Uterus (tissue), 4 donors: ENCODE results near the gene LDLR. TPM values are rescaled to one million over a fixed set of nuclear protein-coding genes. Genes with fewer than 3 reads are reported as not detected.
"Not testable (repeated sequence)": the region's sequence is repeated elsewhere in the genome, so short reads cannot be mapped to it uniquely, and the experiment has no call there.

ENCODE experiments used
- DNase-seq, 2 donors: peaks; one replicate each; pipeline ENCODE4 v3.0.0-alpha.2; 2019 to 2020
- H3K27ac ChIP-seq, 2 donors: fragments of 200-600 bp; sonication (generic); 1 replicate in 1 of 2; 2 replicates in 1 of 2; pipeline ENCODE4 v1.5.1; 2016 to 2018
- H3K27me3 ChIP-seq, 2 donors: fragments of 200-600 bp; sonication (generic); one replicate each; pipeline ENCODE4 v1.5.1; 2018 to 2019; ENCODE audit warnings: control low read depth in 1 of 2
- H3K36me3 ChIP-seq, 2 donors: fragments of 200-600 bp; sonication (generic); one replicate each; pipeline ENCODE4 v1.5.1; 2019; ENCODE audit warnings: control low read depth in 1 of 2
- H3K4me1 ChIP-seq, 2 donors: fragments of 200-600 bp; sonication (generic); one replicate each; pipeline ENCODE4 v1.5.1; 2018 to 2019; ENCODE audit warnings: control low read depth in 1 of 2
- H3K4me3 ChIP-seq, 2 donors: fragments of 200-600 bp; sonication (generic); 1 replicate in 1 of 2; 2 replicates in 1 of 2; pipeline ENCODE4 v1.5.1; 2018 to 2019; ENCODE audit warnings: mild to moderate bottlenecking in 1 of 2
- H3K9me3 ChIP-seq, 2 donors: fragments of 200-600 bp; sonication (generic); one replicate each; pipeline ENCODE4 v1.5.1; 2019; ENCODE audit warnings: control low read depth in 1 of 2
- POLR2A ChIP-seq, 2 donors: fragments of 450-650 bp; IDR thresholded peaks; one replicate each; pipeline ENCODE4 v1.6.1; 2016; ENCODE audit warnings: antibody characterized with exemption in 2 of 2, mild to moderate bottlenecking in 1 of 2, moderate library complexity in 1 of 2
- intact Hi-C: fragments of 100-400 bp; cut with DNase I; formaldehyde crosslinking; loops from one replicate; pipeline ENCODE4 v1.15.1; 2023; ENCODE audit warnings: low total_unique reads
- total RNA-seq, 4 donors: library from RNA; depleted of rRNA in 3 of 4; stranded (reverse); fragments of >200 nt in 3 of 4; gene quantifications; one replicate each; pipeline versions ENCODE4 v1.1.0 to v1.2.4, GENCODE V29; 2014 to 2023
- TF ChIP-seq, protein P1 (sequence below), 4 experiments: fragments of 200-600 bp in 2 of 4; fragments of 450-650 bp in 2 of 4; sonication (generic) in 2 of 4; IDR thresholded peaks; one replicate each; pipeline ENCODE4 v1.5.1; 2016 to 2019; ENCODE audit warnings: antibody characterized with exemption in 4 of 4, mild to moderate bottlenecking in 2 of 4, moderate library complexity in 1 of 4
- donor health status: DM: yes; HTN: yes; CAD: no.

The LDLR gene
- total RNA-seq, 4 donors from 2014 or later = 7.9 to 55.3 (median 48.8) TPM

DNA sequence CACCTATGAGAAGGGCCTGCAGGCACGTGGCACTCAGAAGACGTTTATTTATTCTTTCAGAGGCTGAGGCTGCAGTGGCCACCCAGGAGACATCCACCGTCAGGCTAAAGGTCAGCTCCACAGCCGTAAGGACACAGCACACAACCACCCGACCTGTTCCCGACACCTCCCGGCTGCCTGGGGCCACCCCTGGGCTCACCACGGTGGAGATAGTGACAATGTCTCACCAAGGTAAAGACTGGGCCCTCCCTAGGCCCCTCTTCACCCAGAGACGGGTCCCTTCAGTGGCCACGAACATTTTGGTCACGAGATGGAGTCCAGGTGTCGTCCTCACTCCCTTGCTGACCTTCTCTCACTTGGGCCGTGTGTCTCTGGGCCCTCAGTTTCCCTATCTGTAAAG, 33.9 kb downstream of the LDLR start:
- no peaks in the 10 kb centered on the region for H3K4me1 ChIP-seq
- no peaks in the 10 kb centered on the region for H3K9me3 ChIP-seq
- H3K36me3 ChIP-seq = no peaks in the 10 kb centered on the region
- no peak overlapping the region for H3K27ac ChIP-seq
- no peak for DNase-seq
- H3K27me3 ChIP-seq = no peaks in the 10 kb centered on the region
- intact Hi-C loops = no loop called here
- no peak for TF ChIP-seq POLR2A (IDR thresholded peaks at IDR 0.05)
- TF ChIP-seq, protein P1, sequence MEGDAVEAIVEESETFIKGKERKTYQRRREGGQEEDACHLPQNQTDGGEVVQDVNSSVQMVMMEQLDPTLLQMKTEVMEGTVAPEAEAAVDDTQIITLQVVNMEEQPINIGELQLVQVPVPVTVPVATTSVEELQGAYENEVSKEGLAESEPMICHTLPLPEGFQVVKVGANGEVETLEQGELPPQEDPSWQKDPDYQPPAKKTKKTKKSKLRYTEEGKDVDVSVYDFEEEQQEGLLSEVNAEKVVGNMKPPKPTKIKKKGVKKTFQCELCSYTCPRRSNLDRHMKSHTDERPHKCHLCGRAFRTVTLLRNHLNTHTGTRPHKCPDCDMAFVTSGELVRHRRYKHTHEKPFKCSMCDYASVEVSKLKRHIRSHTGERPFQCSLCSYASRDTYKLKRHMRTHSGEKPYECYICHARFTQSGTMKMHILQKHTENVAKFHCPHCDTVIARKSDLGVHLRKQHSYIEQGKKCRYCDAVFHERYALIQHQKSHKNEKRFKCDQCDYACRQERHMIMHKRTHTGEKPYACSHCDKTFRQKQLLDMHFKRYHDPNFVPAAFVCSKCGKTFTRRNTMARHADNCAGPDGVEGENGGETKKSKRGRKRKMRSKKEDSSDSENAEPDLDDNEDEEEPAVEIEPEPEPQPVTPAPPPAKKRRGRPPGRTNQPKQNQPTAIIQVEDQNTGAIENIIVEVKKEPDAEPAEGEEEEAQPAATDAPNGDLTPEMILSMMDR (IDR thresholded peaks at IDR 0.05) = no peak
- H3K4me3 ChIP-seq = no peak overlapping the region

DNA sequence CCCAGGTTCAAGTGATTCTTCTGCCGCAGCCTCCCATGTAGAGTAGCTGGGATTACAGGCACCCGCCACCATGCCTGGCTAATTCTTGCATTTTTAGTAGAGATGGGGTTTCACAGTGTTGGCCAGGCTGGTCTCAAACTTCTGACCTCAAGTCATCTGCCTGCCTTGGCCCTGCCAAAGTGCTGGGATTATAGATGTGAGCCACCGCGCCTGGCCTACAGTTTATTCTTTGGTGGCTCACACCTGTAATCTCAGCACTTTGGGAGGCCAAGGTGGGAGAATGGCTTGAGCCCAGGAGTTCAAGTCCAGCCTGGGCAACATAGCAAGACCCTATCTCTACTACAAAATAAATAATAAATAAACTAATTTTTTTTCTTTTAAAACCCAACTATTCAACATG, 34.9 kb downstream of the LDLR start:
- H3K4me3 ChIP-seq, H3K27me3 ChIP-seq, DNase-seq, H3K4me1 ChIP-seq, intact Hi-C loops, H3K36me3 ChIP-seq, H3K27ac ChIP-seq, H3K9me3 ChIP-seq: not testable (repeated sequence)

DNA sequence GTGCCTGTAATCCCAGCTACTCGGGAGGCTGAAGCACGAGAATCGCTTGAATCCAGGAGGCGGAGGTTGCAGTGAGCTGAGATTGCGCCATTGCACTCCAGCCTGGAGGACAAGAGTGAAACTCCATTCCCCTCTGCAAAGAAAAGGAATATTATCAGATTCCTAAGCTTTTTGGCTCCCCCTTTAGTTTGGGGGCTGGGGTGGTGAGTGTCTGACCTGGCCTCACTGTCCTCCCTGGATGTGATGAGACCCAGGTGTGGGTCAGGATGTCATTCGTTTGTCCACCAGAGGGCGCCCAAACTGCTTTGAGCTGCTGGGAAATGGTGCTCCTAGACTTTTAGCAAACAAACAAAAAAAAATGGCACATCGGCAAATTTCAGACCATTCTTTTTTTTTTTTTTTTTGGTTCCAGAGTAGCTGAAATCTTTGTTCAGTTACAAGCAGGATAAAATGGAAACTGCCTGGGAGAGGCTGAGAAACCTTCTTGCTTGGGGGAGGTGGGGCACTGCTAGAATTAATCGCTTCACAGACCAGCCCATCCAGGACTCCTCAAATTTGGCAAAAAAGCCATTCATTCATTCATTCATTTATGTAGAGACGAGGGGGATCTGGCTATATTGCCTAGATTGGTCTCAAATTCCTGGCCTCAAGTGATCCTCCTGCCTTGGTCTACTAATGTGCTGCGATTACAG, 36.9 kb downstream of the LDLR start:
- Histone ChIP-seq H3K27ac (peak overlapping the region; percentile 59 to 69), H3K9me3 (no peaks in the 10 kb centered on the region), H3K27me3 (no peaks in the 10 kb centered on the region), H3K36me3 (no peaks in the 10 kb centered on the region), H3K4me3 (no peak overlapping the region), H3K4me1 (no peaks in the 10 kb centered on the region)
- intact Hi-C loops = loop anchor here (5.0 kb wide), 1 partner anchor 94 kb away; no protein-coding TSS in a partner anchor
- TF ChIP-seq, protein P1 (IDR thresholded peaks at IDR 0.05) = peak; percentile 70 to 83 (median 78)
- TF ChIP-seq POLR2A (IDR thresholded peaks at IDR 0.05) = no peak
- peak; percentile 89 to 91 for DNase-seq

- H3K36me3 ChIP-seq = no peaks in the 10 kb centered on the region
- H3K9me3 ChIP-seq = no peaks in the 10 kb centered on the region
- no peaks in the 10 kb centered on the region for H3K4me1 ChIP-seq
- no peaks in the 10 kb centered on the region for H3K27me3 ChIP-seq
- intact Hi-C loops = loop anchor here (5.0 kb wide), 1 partner anchor 96 kb away; no protein-coding TSS in a partner anchor
- no peak overlapping the region for H3K4me3 ChIP-seq
- no peak for DNase-seq
- TF ChIP-seq, protein P1 (IDR thresholded peaks at IDR 0.05) = no peak
- TF ChIP-seq POLR2A (IDR thresholded peaks at IDR 0.05) = no peak
- peak overlapping the region in 1 of 2 donors; percentile 8 for H3K27ac ChIP-seq
Observed at GRCh38 chr19:11127905-11128304, 38.6 kb downstream of the LDLR start.

GRCh38 chr19:11130824-11131455, 41.7 kb downstream of the LDLR start:
- H3K27me3 ChIP-seq = no peaks in the 10 kb centered on the region
- no peaks in the 10 kb centered on the region for H3K4me1 ChIP-seq
- TF ChIP-seq POLR2A (IDR thresholded peaks at IDR 0.05) = no peak
- TF ChIP-seq, protein P1 (IDR thresholded peaks at IDR 0.05) = peak; percentile 91 to 96 (median 94)
- peak overlapping the region; percentile 74 to 80 for H3K27ac ChIP-seq
- no peak overlapping the region for H3K4me3 ChIP-seq
- H3K36me3 ChIP-seq = no peaks in the 10 kb centered on the region
- intact Hi-C loops = no loop called here
- H3K9me3 ChIP-seq = no peaks in the 10 kb centered on the region
- DNase-seq = peak; percentile 87 to 88
